HCT116 (cell line): ENCODE results near the gene POU2F3. TPM values are rescaled to one million over a fixed set of nuclear protein-coding genes. Genes with fewer than 3 reads are reported as not detected.

Experiments
- ATAC-seq: fragments of 200-7000 bp; cut with Tn5 transposase; 2 replicates; pipeline ENCODE4 v1.9.1; 2020; ENCODE audit warnings: mild to moderate bottlenecking, moderate library complexity
- BruUV-seq: library from RNA; stranded (reverse); fragments of 400-500 nt; replicated peaks from 2 replicates; lab custom pipeline; 2021; lab: Mats Ljungman, UMichigan
- CTCF ChIA-PET: fragments of 300-600 bp; sonication (Branson Sonifier 250); formaldehyde crosslinking; loops from one replicate; lab custom pipeline; 2021; ENCODE audit warnings: antibody characterized with exemption; lab: Charles Lee
- POLR2A ChIA-PET: fragments of 300-600, 350-600 bp; sonication (Branson Sonifier 250); formaldehyde crosslinking; loops from one replicate; lab custom pipeline; 2021; ENCODE audit warnings: antibody characterized with exemption; lab: Charles Lee
- RAD21 ChIA-PET, 2 experiments: fragments of 300-600 bp; sonication (Branson Sonifier 250); formaldehyde crosslinking; loops; one replicate each; lab custom pipeline; 2023; ENCODE audit warnings: low total read pairs in 2 of 2; ENCODE audit not compliant: uncharacterized antibody in 2 of 2, unreplicated experiment in 2 of 2, low non-redundant PET in 1 of 2; lab: Charles Lee
- DNase-seq: peaks from one replicate; pipeline ENCODE4 v3.0.0-alpha.2; 2010; ENCODE audit warnings: low read depth, low spot score
- H2AFZ ChIP-seq: fragments of 200-600 bp; shearing (Covaris generic), sonication (generic); 2 replicates; pipeline ENCODE4 v1.6.1; 2017; ENCODE audit warnings: low read depth, mixed run types, mixed read lengths, antibody characterized with exemption, low read length; ENCODE audit not compliant: poor library complexity, severe bottlenecking
- H3K27ac ChIP-seq: 2 replicates; pipeline ENCODE4 v1.5.1; 2012; ENCODE audit warnings: low read depth, low read length
- H3K27me3 ChIP-seq: fragments of 200-600 bp; sonication (generic); 2 replicates; pipeline ENCODE4 v1.6.1; 2016; ENCODE audit warnings: mixed run types, low read length, mixed read lengths; ENCODE audit not compliant: insufficient read depth
- H3K36me3 ChIP-seq, 2 experiments: fragments of 200-500 bp in 1 of 2; fragments of 200-600 bp in 1 of 2; sonication (Bioruptor generic) in 1 of 2; sonication (generic) in 1 of 2; 2 replicates each; pipeline versions ENCODE4 v1.5.1 to v1.6.1; 2014 to 2016; ENCODE audit warnings: low read length in 2 of 2, inconsistent platforms in 1 of 2, mixed read lengths in 1 of 2, mixed run types in 1 of 2; ENCODE audit not compliant: insufficient read depth in 2 of 2, control insufficient read depth in 1 of 2
- H3K4me1 ChIP-seq, 2 experiments: fragments of 200-600 bp in 1 of 2; sonication (generic) in 1 of 2; 2 replicates each; pipeline versions ENCODE4 v1.5.1 to v1.6.1; 2012 to 2017; ENCODE audit warnings: low read length in 2 of 2, inconsistent platforms in 1 of 2, mild to moderate bottlenecking in 1 of 2, mixed read lengths in 1 of 2, mixed run types in 1 of 2, moderate library complexity in 1 of 2; ENCODE audit not compliant: insufficient read depth in 2 of 2, control insufficient read depth in 1 of 2
- H3K4me2 ChIP-seq: fragments of 200-600 bp; sonication (generic); 2 replicates; pipeline ENCODE4 v1.6.1; 2017; ENCODE audit warnings: mixed run types, low read length, mixed read lengths
- H3K4me3 ChIP-seq, 2 experiments: fragments of 200-600 bp in 1 of 2; sonication (generic) in 1 of 2; replicated peaks in 1 of 2; 2 replicates each; pipeline ENCODE4 v1.5.1; 2011 to 2016; ENCODE audit warnings: low read length in 2 of 2, control low read depth in 1 of 2, low read depth in 1 of 2, mild to moderate bottlenecking in 1 of 2, mixed read lengths in 1 of 2, mixed run types in 1 of 2
- H3K79me2 ChIP-seq: fragments of 200-600 bp; sonication (generic); 2 replicates; pipeline ENCODE4 v1.6.1; 2017; ENCODE audit warnings: mild to moderate bottlenecking, mixed run types, low read length, moderate library complexity, mixed read lengths; ENCODE audit not compliant: insufficient read depth
- H3K9ac ChIP-seq: fragments of 200-600 bp; sonication (generic); 2 replicates; pipeline ENCODE4 v1.6.1; 2016; ENCODE audit warnings: low read length, mixed read lengths
- H3K9me2 ChIP-seq: fragments of 200-600 bp; sonication (generic), shearing (Covaris generic); 2 replicates; pipeline ENCODE4 v1.6.1; 2017; ENCODE audit warnings: mixed run types, mild to moderate bottlenecking, moderate library complexity; ENCODE audit not compliant: insufficient read depth
- H3K9me3 ChIP-seq, 2 experiments: fragments of 200-500 bp in 1 of 2; fragments of 200-600 bp in 1 of 2; sonication (Bioruptor generic) in 1 of 2; sonication (generic) in 1 of 2; 2 replicates each; pipeline ENCODE4 v1.6.1; 2014 to 2017; ENCODE audit warnings: low read length in 2 of 2, mixed read lengths in 2 of 2, inconsistent platforms in 1 of 2, low read depth in 1 of 2, mild to moderate bottlenecking in 1 of 2, mixed run types in 1 of 2, moderate library complexity in 1 of 2; ENCODE audit not compliant: control insufficient read depth in 1 of 2, insufficient read depth in 1 of 2
- H4K20me1 ChIP-seq: fragments of 200-600 bp; sonication (generic), shearing (Covaris generic); 2 replicates; pipeline ENCODE4 v1.6.1; 2017; ENCODE audit warnings: mixed run types, mild to moderate bottlenecking, moderate library complexity; ENCODE audit not compliant: insufficient read depth
- ATF3 ChIP-seq: IDR thresholded peaks from 2 replicates; pipeline ENCODE4 v1.6.1; 2012
- CEBPB ChIP-seq: IDR thresholded peaks from 2 replicates; pipeline ENCODE4 v1.6.1; 2012; ENCODE audit warnings: low read depth
- CTCF ChIP-seq, 3 experiments: fragments of 200-600 bp in 1 of 3; sonication (generic) in 1 of 3; IDR thresholded peaks in 2 of 3; conservative IDR thresholded peaks in 1 of 3; 2 replicates each; pipeline ENCODE4 v1.5.1; 2012 to 2017; ENCODE audit warnings: low read depth in 2 of 3, low read length in 2 of 3, antibody characterized with exemption in 1 of 3, borderline replicate concordance in 1 of 3, control low read depth in 1 of 3, mild to moderate bottlenecking in 1 of 3, mixed read lengths in 1 of 3, mixed run types in 1 of 3, moderate library complexity in 1 of 3; ENCODE audit not compliant: insufficient read depth in 1 of 3
- EGR1 ChIP-seq: IDR thresholded peaks from 2 replicates; pipeline ENCODE4 v1.6.1; 2012; ENCODE audit warnings: low read depth
- ELF1 ChIP-seq: IDR thresholded peaks from 2 replicates; pipeline ENCODE4 v1.6.1; 2012; ENCODE audit warnings: low read depth, borderline replicate concordance
- EZH2 ChIP-seq: fragments of 200-600 bp; sonication (generic); IDR thresholded peaks from 2 replicates; pipeline ENCODE4 v1.6.1; 2017; ENCODE audit warnings: antibody characterized with exemption, mixed run types
- EZH2phosphoT487 ChIP-seq: fragments of 200-600 bp; IDR thresholded peaks from 2 replicates; pipeline ENCODE4 v1.6.1; 2018; ENCODE audit warnings: antibody characterized with exemption, borderline replicate concordance
- FOSL1 ChIP-seq: IDR thresholded peaks from 2 replicates; pipeline ENCODE4 v1.6.1; 2012; ENCODE audit warnings: low read depth
- JUND ChIP-seq: IDR thresholded peaks from 2 replicates; pipeline ENCODE4 v1.6.1; 2012
- MAX ChIP-seq: IDR thresholded peaks from 2 replicates; pipeline ENCODE4 v1.6.1; 2012
- POLR2A ChIP-seq: IDR thresholded peaks from 2 replicates; pipeline ENCODE4 v1.7.0; 2011; ENCODE audit warnings: borderline replicate concordance; ENCODE audit not compliant: insufficient read depth, insufficient read length; ENCODE audit errors: extremely low read depth
- POLR2AphosphoS5 ChIP-seq: IDR thresholded peaks from 2 replicates; pipeline ENCODE4 v1.6.1; 2011; ENCODE audit warnings: mild to moderate bottlenecking, low read depth, low read length, moderate library complexity
- SIN3A ChIP-seq: IDR thresholded peaks from 2 replicates; pipeline ENCODE4 v1.6.1; 2012; ENCODE audit warnings: low read depth
- YY1 ChIP-seq: IDR thresholded peaks from 2 replicates; pipeline ENCODE4 v1.6.1; 2011; ENCODE audit warnings: low read length, low read depth, moderate library complexity, mild to moderate bottlenecking; ENCODE audit not compliant: insufficient replicate concordance; ENCODE audit errors: extremely low read depth
- ZBTB33 ChIP-seq: IDR thresholded peaks from 2 replicates; pipeline ENCODE4 v1.6.1; 2011; ENCODE audit warnings: mild to moderate bottlenecking, low read length, moderate library complexity; ENCODE audit not compliant: insufficient replicate concordance; ENCODE audit errors: extremely low read depth
- ZFX ChIP-seq: fragments of 450-650 bp; IDR thresholded peaks from 2 replicates; pipeline ENCODE4 v1.6.1; 2017
- intact Hi-C: fragments of 100-400 bp; cut with micrococcal nuclease; formaldehyde crosslinking; loops from 2 replicates; pipeline ENCODE4 v1.10.0; 2022
- total RNA-seq: library from RNA; stranded (reverse); gene quantifications from one replicate; pipeline ENCODE4 v1.2.1, GENCODE V29; 2021; ENCODE audit not compliant: unreplicated experiment

The POU2F3 gene
- total RNA-seq, 1 experiment from 2014 or later: 0.15 TPM

- Histone ChIP-seq H3K79me2 (peaks cover 6% of the 10 kb centered on the region; the same call in 1 of the 2 replicates), H4K20me1 (no peaks in the 10 kb centered on the region), H3K27me3 (no peaks in the 10 kb centered on the region), H3K9me3 (no peaks in the 10 kb centered on the region), H3K9ac (peak overlapping the region; percentile 82), H3K36me3 (no peaks in the 10 kb centered on the region), H3K9me2 (no peaks in the 10 kb centered on the region), H3K4me2 (peak overlapping the region; percentile 96), H3K4me3 (peak overlapping the region; percentile 69 to 78), H2AFZ (peak overlapping the region; percentile 1), H3K27ac (peak overlapping the region; percentile 74; the same call in 1 of the 2 replicates), H3K4me1 (peaks cover 23 to 53% of the 10 kb centered on the region in 2 experiments)
- POLR2A ChIA-PET: no interaction called here
- CTCF ChIA-PET: no interaction called here
- no peak for TF ChIP-seq FOSL1
- TF ChIP-seq CTCF (IDR thresholded peaks at IDR 0.05 in 2 of 3, conservative IDR thresholded peaks at IDR 0.05 in 1 of 3; ENCODE audit: borderline replicate concordance in 1 of 3, insufficient read depth in 1 of 3, low read depth in 2 of 3, low read length in 2 of 3): no peak
- TF ChIP-seq EZH2: no peak
- no peak for TF ChIP-seq MAX
- TF ChIP-seq EGR1: no peak
- no peak for TF ChIP-seq ELF1
- TF ChIP-seq POLR2A: no peak
- TF ChIP-seq ZBTB33: no peak
- TF ChIP-seq EZH2phosphoT487: no peak
- no peak for TF ChIP-seq JUND
- no peak for TF ChIP-seq SIN3A
- TF ChIP-seq ATF3: no peak
- TF ChIP-seq POLR2AphosphoS5: no peak
- TF ChIP-seq ZFX: no peak
- no peak for TF ChIP-seq YY1
- no peak for TF ChIP-seq CEBPB
- intact Hi-C loops: loop anchor here (5.0 kb wide), 1 partner anchor 498 kb away; no protein-coding TSS in a partner anchor
- RAD21 ChIA-PET: no interaction called here
- no TSS peak for BruUV-seq
- DNase-seq (no peak), ATAC-seq (no peak)
Measured at GRCh38 chr11:120209746-120210625, 30.0 kb upstream of the POU2F3 start.
